ENCODE measurements around the gene ZNF521. TPM values are rescaled to one million over a fixed set of nuclear protein-coding genes. Genes with fewer than 3 reads are reported as not detected.

ZNF521 gene
- total and polyA plus RNA-seq, 2 of the 13 experiments (the other 11 are each of a cell fraction or from before 2014, with no cell fraction given): 0.02 TPM; not detected in 1

GRCh38 chr18:25047421-25047820 is 304.5 kb downstream of the ZNF521 start (continued):
- TF ChIP-seq, protein P1, sequence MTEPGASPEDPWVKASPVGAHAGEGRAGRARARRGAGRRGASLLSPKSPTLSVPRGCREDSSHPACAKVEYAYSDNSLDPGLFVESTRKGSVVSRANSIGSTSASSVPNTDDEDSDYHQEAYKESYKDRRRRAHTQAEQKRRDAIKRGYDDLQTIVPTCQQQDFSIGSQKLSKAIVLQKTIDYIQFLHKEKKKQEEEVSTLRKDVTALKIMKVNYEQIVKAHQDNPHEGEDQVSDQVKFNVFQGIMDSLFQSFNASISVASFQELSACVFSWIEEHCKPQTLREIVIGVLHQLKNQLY (CRISPR knock-in tag; IDR thresholded peaks at IDR 0.05): no peak
- TF ChIP-seq, protein P2, sequence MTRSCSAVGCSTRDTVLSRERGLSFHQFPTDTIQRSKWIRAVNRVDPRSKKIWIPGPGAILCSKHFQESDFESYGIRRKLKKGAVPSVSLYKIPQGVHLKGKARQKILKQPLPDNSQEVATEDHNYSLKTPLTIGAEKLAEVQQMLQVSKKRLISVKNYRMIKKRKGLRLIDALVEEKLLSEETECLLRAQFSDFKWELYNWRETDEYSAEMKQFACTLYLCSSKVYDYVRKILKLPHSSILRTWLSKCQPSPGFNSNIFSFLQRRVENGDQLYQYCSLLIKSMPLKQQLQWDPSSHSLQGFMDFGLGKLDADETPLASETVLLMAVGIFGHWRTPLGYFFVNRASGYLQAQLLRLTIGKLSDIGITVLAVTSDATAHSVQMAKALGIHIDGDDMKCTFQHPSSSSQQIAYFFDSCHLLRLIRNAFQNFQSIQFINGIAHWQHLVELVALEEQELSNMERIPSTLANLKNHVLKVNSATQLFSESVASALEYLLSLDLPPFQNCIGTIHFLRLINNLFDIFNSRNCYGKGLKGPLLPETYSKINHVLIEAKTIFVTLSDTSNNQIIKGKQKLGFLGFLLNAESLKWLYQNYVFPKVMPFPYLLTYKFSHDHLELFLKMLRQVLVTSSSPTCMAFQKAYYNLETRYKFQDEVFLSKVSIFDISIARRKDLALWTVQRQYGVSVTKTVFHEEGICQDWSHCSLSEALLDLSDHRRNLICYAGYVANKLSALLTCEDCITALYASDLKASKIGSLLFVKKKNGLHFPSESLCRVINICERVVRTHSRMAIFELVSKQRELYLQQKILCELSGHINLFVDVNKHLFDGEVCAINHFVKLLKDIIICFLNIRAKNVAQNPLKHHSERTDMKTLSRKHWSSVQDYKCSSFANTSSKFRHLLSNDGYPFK (CRISPR knock-in tag; IDR thresholded peaks at IDR 0.05; ENCODE audit: borderline replicate concordance): no peak
- no peak for TF ChIP-seq ZNF605 (CRISPR knock-in tag; IDR thresholded peaks at IDR 0.05)
- TF ChIP-seq CHD4 (IDR thresholded peaks at IDR 0.05; ENCODE audit: borderline replicate concordance, low read length): no peak
- no peak for TF ChIP-seq KDM1A (CRISPR knock-in tag; IDR thresholded peaks at IDR 0.05)
- no peak for TF ChIP-seq ZKSCAN8 (CRISPR knock-in tag; IDR thresholded peaks at IDR 0.05; ENCODE audit: borderline replicate concordance)
- TF ChIP-seq BHLHE40 (IDR thresholded peaks at IDR 0.05; ENCODE audit: low read length): no peak
- no peak for TF ChIP-seq ZNF350 (CRISPR knock-in tag; IDR thresholded peaks at IDR 0.05; ENCODE audit: borderline replicate concordance, low read depth)
- no peak for TF ChIP-seq SP1 (IDR thresholded peaks at IDR 0.05)
- no peak for TF ChIP-seq SP1 (CRISPR knock-in tag; IDR thresholded peaks at IDR 0.05)
- TF ChIP-seq ZNF775 (CRISPR knock-in tag; IDR thresholded peaks at IDR 0.05; ENCODE audit: borderline replicate concordance): no peak
- no peak for TF ChIP-seq ZNF275 (CRISPR knock-in tag; IDR thresholded peaks at IDR 0.05; ENCODE audit: borderline replicate concordance)
- TF ChIP-seq ZSCAN30 (CRISPR knock-in tag; IDR thresholded peaks at IDR 0.05): no peak
- TF ChIP-seq, protein P3, sequence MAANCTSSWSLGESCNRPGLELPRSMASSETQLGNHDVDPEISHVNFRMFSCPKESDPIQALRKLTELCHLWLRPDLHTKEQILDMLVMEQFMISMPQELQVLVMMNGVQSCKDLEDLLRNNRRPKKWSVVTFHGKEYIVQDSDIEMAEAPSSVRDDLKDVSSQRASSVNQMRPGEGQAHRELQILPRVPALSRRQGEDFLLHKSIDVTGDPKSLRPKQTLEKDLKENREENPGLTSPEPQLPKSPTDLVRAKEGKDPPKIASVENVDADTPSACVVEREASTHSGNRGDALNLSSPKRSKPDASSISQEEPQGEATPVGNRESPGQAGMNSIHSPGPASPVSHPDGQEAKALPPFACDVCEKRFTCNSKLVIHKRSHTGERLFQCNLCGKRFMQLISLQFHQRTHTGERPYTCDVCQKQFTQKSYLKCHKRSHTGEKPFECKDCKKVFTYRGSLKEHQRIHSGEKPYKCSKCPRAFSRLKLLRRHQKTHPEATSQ (CRISPR knock-in tag; IDR thresholded peaks at IDR 0.05; ENCODE audit: borderline replicate concordance): no peak
